HG02610 (cell line): ENCODE measurements around the gene ANKLE2.
"Not testable (repeated sequence)": the region's sequence is repeated elsewhere in the genome, so short reads cannot be mapped to it uniquely, and the experiment has no call there.

Experiments used
- ATAC-seq: cut with Tn5 transposase; IDR thresholded peaks from one replicate; pipeline ENCODE4 v1.9.1; 2021; ENCODE audit warnings: mild to moderate bottlenecking, moderate library complexity; ENCODE audit not compliant: unreplicated experiment

Gene ANKLE2

DNA sequence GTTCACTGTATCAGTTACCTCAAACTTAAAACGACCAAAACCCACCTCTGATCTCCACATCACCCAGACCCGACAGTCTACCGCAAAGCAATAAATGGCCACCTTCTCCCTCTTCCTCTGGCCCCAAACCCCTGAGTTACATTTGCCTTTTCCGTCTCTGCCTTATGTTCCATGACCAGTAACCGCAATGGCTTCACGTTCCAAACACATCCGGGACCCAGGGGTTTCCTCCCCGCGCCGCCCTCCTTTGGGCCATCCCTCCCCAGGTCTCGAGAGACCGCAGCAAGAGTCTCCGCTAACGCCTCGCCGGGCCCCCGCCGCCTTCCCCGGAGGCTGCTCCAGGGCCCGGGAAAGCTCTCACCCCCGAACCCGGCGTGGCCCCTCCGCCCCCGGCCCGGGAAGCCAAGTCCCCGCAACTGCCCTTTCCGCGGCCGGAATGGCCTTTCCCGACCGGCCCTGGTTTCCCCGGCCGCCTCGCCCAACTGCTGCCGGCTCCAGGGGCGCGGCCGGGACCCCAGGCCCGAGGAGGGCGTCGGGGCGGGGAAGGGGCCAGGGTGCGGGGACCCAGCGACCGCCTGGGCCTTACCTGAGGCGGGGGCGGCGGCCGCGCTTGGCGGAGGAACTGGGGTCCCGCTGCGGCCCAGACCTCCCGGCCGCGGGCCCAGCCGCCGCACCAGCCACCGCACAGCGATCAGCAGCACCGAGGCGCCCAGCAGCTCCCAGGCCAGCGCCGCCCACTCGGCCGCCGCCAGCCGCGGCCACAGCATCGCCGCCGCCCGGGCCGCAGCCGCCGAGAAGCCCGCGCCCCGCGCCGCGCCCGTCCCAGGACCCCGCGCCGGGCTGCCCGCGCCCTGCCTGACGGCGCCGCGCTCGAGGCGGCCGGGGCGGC lies at the start of gene ANKLE2:
Gene ANKLE2 (minus strand): TSS at position 801 of the 889 bp plus-strand sequence. CDS start 34 bp downstream, at position 767.
- ATAC-seq, result peak; percentile 22

GRCh38 chr12:132809391-132809790 lies 47.8 kb upstream of the ANKLE2 start:
- not testable (repeated sequence) for ATAC-seq

- ATAC-seq, result no peak
Measured at GRCh38 chr12:132807295-132808092, 45.9 kb upstream of the ANKLE2 start.

- ATAC-seq, result no peak
Measured at GRCh38 chr12:132806857-132807256, 45.2 kb upstream of the ANKLE2 start.

DNA sequence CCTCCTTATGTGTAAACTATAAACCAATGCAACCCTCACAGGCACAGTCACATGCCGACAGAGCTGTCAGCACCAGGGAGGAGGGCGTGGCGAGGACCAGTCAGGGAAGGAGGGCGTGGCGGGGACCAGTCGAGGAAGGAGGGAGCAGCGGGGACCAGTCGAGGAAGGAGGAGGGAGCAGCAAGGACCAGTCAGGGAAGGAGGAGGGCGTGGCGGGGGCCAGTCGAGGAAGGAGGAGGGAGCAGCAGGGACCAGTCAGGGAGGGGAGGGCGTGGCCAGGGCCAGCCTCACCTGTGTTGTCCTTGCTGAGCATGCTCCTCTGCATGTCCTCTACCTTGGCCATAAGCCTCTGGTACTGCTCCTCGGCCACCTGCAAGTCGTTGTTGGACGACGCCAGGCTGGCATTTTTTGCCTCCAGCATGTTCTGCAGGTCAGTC lies 42.8 kb upstream of the ANKLE2 start:
- ATAC-seq, result no peak

DNA sequence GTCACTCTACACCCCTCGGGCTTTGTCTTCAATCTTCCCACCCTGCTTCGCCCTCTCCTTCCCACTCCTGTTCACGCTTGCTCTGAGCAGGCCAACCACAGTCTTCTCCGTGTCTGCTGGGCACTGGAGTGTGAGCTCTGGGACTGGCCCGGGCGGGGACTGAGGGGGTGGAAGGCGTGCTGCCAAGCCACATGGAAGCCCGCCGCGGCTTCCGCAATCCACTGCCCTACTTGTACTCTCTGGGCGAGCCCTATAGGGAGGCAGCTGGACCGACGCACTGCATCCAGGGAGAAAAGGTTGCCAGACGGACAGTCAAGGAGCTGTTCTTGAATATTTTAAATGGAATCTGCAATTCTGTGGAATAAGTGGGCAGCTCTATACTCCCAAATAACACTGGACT lies 42.3 kb upstream of the ANKLE2 start:
- ATAC-seq, result no peak

DNA sequence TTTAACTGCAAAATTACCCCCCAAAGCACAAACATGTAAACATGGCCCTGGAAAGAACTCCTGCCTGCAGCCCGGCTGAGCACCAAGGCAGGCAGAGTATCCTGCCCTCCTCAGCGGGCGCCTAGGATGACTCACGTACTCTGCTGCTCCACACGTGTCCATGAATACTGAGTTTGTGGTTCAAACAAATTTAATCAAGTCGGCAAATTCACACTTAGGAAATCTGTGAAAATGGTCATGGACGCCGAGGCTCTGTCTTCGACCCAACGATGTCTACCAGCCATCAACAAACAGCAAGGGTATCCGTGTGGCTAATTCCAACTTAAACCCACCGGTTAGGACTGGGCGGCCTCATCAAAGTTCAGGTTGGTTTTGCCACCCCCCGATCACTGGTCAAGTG lies 41.5 kb upstream of the ANKLE2 start:
- no peak for ATAC-seq

- no peak for ATAC-seq
Measured at GRCh38 chr12:132801741-132802140, 40.1 kb upstream of the ANKLE2 start.

GRCh38 chr12:132798836-132799235 lies 37.2 kb upstream of the ANKLE2 start:
- no peak for ATAC-seq

DNA sequence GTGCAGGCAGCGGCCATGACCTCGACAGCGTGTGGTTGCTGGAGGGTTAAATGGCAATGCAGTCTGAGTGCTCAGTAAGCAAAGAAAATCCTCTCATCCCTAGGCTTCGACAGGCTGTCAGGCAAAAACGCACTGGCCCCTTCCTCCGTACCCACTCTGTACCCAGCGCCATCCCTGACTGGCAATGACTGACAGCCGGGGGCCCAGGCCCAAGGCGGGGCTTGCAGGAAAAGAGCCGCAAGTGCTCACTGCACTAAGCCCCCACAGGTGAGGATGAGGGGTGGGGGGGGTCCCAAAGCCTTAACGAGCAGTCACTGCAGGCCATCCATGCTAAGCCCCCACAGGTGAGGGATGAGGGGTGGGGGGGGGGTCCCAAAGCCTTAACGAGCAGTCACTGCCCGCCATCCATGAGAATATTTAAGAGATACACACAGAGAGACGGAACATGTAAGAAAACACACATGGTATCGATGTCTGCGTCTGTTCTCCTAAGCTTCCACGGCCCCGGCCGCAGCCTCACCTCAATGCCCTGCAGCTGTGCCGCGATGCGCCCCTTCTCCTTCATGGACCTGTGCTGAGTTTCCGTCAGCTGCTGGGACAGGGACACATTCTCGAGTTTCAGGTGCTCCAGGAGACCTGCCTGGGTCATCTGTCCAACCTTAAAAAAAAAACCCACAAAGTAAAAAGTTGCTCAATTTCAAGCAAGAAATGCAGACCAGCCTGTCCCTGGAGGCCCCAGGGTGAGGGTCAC lies 36.4 kb upstream of the ANKLE2 start:
- ATAC-seq, result no peak

GRCh38 chr12:132795847-132796246 lies 34.2 kb upstream of the ANKLE2 start:
- ATAC-seq, result no peak

GRCh38 chr12:132791940-132792339 lies 30.3 kb upstream of the ANKLE2 start:
- not testable (repeated sequence) for ATAC-seq

- ATAC-seq, result no peak
Measured at GRCh38 chr12:132789099-132789471, 27.5 kb upstream of the ANKLE2 start.

GRCh38 chr12:132788375-132789098 lies 26.9 kb upstream of the ANKLE2 start:
- no peak for ATAC-seq

DNA sequence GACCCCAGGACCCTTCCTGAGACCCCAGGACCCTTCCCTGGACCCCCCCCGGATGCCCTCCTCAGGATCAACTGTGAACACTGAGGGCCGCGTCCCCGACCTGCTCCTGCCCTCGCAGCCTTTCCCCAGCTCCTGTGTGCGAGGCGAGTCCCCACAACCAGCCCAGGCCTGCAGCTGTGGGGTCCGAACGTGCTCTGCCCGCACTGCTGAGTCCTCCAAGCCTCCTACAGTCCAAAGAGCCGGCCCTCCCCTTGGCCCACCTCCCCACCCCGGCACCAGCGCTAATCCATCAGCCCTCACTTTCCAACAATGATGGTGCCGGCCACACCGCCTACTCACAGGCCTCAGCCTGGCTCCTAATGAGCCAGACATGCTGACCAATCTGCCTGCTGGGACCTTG lies 26.2 kb upstream of the ANKLE2 start:
- ATAC-seq, result no peak

GRCh38 chr12:132786192-132786591 lies 24.6 kb upstream of the ANKLE2 start:
- no peak for ATAC-seq

DNA sequence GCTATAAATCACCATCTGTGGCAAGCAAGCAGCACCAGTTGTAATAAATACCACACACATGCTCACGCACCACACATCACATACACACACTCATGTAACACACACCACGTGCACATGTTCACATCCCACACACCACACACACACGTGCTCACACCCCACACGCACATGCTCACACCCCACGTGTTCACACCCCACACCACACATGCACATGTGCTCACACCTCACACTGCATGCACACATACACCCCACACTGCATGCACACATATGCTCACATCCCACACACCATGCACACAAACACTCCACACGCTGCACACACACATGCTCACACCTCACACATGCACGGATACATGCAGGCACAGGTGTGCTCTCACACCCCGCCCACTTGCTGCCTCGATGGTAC lies 22.9 kb upstream of the ANKLE2 start:
- ATAC-seq, result no peak

- no peak for ATAC-seq
Measured at GRCh38 chr12:132783917-132784531, 22.4 kb upstream of the ANKLE2 start.

DNA sequence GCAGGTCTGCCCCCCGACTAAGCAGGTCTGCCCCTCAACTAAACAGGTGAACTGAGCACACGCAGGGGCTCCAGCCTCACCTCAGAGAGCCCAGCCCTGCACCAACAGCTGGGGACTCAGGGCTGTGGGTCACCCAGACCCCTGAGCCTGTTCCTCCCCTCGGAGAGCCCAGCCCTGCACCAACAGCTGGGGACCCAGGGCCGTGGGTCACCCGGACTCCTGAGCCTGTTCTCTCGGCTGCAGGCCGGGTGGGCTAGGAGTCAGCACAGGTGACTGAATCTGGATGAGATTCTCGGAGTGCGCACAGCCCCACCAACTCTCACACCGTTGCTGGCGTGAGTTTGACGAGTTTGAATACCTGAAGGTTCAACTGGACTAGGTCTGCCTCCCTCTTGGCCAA lies 20.3 kb upstream of the ANKLE2 start:
- ATAC-seq, result no peak

DNA sequence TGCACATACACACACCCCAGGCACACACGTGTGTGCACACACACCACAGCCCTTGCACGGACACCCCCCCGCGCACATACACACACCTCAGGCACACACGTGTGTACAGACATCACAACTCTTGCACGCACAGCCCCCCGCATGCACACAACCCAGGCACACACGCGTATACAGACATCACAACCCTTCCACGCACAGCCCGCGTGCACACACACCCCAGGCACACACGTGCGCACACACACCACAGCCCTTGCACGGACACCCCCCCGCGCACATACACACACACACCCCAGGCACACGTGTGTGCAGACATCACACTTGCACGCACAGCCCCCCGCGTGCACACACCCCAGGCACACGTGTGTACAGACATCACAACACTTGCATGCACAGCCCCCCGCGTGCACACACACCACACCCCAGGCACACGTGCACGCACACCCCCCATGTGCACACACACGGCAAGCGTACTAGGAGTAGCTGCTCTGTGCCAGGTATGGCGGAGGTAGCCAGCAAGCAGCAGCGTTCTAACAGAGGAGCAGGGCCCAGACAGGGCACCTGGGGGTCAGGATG lies 18.2 kb upstream of the ANKLE2 start:
- no peak for ATAC-seq
